GM21360 (cell line): ENCODE measurements around the gene CACNA1S.

ENCODE experiments used
- ATAC-seq: cut with Tn5 transposase; IDR thresholded peaks from one replicate; pipeline ENCODE4 v1.9.1; 2021; ENCODE audit warnings: mild to moderate bottlenecking, moderate library complexity; ENCODE audit not compliant: unreplicated experiment

CACNA1S gene

GRCh38 chr1:201140235-201140940 lies 28.2 kb upstream of the CACNA1S start:
- no peak for ATAC-seq

GRCh38 chr1:201139756-201140155 lies 27.5 kb upstream of the CACNA1S start:
- no peak for ATAC-seq

- no peak for ATAC-seq
These were observed 27.1 kb upstream of the CACNA1S start for GRCh38 chr1:201139306-201139705.

DNA sequence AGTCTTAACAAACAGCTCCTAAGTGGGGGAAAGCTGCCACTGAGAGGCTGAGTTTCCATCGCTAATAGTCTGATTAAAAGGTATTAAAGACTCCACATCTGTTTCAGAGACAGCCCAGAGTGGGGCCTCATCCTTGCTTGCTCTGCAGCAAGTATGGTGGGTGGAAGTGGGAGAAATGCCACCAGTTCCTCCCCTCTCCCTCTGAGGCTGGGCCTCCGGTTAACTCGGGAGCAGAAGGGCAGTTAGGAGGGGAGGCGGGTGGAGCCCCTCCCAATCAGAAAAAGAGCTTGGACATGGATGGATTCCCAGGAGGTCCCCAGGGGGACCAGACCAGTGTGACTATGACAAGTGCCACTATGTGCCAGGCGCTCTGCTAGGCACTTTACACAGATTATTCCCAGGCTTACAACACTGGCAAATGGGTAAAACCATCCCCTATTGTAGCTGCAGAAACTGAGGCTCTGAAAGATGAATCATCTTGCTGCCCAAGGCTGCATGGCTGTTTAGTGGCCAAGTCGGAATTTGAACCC lies 26.1 kb upstream of the CACNA1S start:
- no peak for ATAC-seq

- ATAC-seq: no peak
These were observed 25.5 kb upstream of the CACNA1S start for GRCh38 chr1:201137579-201138310.

- ATAC-seq: no peak
These were observed 24.8 kb upstream of the CACNA1S start for GRCh38 chr1:201137024-201137392.

DNA sequence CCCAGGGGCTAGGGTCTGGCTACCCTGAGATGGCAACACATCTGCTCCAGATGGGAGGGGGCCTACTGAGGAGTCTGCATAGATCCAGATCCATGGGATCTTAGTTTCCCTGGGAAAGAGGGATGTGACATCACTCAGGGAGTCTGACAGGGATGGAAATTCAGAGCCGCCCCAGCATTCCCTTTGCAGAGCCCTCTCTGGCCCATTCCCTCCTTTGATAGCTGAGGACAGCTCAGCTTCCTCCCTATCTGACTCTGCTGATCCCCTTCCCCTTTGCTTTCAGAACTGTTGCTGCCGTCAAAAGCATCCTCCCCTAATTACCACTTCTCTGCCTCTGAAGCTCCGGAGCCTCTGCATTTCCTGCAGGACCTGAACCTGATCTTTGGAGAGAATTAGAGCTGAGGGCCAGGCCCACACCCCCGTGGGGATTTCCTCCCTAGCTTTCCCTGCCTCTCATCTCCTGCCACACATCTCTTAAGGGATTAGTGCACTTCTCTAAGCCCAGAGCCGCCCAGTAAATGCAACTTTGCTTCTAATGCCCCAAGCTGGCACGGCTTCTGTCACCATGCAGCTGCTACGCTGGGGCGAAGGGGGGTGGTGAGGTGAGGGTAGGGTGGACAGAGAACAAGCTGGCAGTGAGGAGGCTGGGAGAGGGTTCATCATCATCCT lies 24.3 kb upstream of the CACNA1S start:
- no peak for ATAC-seq

- ATAC-seq: no peak
These were observed 22.2 kb upstream of the CACNA1S start for GRCh38 chr1:201134405-201134804.

- ATAC-seq: no peak
These were observed 19.2 kb upstream of the CACNA1S start for GRCh38 chr1:201131398-201131797.

GRCh38 chr1:201128962-201129361 lies 16.7 kb upstream of the CACNA1S start:
- ATAC-seq: no peak

DNA sequence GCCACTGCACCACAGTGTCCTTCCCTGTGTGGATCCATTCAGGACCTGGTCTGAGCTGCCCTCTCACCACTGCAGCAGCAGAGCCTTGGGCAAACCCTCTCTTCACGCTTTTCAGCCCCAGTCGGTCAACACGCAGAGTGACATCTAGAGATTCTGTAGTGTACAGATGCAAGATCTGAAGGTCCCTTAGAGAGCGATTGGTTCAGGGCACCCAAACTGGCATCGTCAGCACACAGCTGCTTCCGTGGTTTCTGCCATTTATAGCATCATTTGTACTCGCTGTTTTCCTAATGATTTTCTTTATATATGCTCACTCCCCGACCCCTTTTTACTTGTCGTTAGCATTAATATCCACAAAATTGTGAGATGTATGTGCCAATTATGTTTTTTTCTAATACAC lies 16.2 kb upstream of the CACNA1S start:
- ATAC-seq: no peak

GRCh38 chr1:201127755-201128455 lies 15.7 kb upstream of the CACNA1S start:
- no peak for ATAC-seq

- ATAC-seq: no peak
These were observed 14.9 kb upstream of the CACNA1S start, which contains the start of gene ASCL5 for GRCh38 chr1:201126832-201127754. ASCL5 (minus strand) TSS chr1:201127184; CDS start chr1:201115372, 11,812 bp downstream.

- ATAC-seq: no peak
These were observed 14.2 kb upstream of the CACNA1S start for GRCh38 chr1:201126463-201126831.

DNA sequence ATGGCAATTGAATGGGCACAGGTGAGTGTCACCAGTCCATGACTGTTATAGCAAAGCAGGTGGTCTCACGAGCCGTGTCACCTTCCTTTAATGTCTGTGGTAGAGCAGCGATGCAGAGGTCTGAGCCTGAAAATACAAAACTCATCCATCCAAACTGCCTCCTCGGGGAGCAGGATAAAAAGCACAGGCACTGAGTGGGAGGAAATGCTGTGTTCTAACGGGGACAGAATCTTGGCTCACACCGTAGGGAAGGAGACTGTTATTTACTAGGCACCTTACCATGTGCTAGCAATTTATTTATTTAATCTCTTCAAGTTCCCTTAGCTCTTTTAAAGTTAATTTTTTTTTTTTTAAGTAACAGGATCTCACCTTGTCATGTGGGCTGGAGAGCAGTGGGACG lies 13.6 kb upstream of the CACNA1S start:
- ATAC-seq: no peak

DNA sequence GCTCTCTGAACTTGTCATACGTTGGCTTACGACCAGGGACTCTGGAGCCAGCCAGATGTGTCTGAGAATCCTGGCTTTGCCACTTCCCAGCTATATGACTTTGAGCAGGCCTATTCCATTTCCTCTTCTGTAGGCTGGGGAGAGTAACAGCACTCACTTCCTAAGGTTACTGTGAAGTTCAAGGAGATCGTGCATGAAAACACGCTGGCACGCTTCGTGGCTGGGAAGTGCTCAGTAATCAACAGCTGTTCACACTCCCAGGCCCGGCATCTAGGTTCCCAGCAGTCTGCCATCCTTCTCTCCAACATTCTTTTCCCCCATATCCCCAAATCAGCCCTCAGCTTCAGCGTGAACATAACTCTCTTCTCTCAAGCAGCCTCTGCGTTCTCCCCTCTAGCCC lies 12.8 kb upstream of the CACNA1S start:
- no peak for ATAC-seq

DNA sequence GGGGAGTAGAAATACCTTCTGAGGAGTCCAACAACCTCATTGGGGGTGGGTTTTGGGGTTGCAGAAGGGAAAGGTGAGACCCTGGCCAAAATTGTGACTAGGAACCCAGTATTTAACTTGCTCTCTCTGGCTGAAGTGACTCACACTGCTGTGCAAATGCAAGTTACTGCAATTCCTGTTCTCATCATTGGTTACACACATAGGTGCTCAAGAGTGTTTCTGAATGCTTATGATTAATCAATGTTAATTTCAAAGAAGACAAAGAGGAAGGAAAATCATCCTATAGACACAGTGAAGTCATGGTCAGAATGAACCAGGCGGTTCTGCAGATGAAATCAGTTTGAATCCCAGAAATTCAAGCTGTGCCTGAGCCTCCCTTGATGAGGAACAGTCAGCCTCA lies 11.6 kb upstream of the CACNA1S start:
- ATAC-seq: no peak

DNA sequence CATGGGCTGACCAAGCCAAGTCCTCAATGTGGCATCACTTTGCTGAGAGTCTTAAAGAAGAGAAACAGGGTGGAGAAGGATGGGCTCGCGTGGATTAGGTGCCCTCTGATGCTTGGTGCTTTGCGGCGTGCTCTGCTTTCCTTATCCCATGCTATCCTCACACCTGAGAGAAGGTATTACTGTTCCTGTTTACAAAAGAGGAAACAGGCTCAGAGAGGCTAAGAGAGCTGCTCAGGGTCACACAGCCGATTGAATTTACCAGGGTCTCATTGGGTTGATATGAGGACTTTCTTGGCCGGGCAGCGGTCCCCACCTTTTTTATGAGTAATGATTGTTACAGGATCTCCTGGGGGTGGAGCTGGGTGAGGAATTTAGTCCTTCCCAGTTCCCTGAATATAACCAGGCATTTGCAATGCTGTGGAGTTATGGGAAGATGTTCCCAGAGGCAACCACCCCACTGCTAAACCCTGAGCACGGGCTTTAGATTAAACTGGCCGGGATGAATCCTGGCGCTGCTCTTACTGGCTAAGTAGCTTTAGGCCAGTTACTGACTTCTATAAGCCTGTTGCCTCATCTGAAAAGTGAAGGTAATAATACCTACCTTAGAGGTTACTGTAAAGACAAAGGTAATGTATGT lies 10.2 kb upstream of the CACNA1S start:
- no peak for ATAC-seq
